ENCODE data around the gene TNFSF10. TPM values are rescaled to one million over a fixed set of nuclear protein-coding genes. Genes with fewer than 3 reads are reported as not detected.
"Not testable (repeated sequence)": the region's sequence is repeated elsewhere in the genome, so short reads cannot be mapped to it uniquely, and the experiment has no call there.

Gene TNFSF10
- polyA plus RNA-seq, 12 donors: 7.2 to 34.3 (median 10.8) TPM; not detected in 1

DNA sequence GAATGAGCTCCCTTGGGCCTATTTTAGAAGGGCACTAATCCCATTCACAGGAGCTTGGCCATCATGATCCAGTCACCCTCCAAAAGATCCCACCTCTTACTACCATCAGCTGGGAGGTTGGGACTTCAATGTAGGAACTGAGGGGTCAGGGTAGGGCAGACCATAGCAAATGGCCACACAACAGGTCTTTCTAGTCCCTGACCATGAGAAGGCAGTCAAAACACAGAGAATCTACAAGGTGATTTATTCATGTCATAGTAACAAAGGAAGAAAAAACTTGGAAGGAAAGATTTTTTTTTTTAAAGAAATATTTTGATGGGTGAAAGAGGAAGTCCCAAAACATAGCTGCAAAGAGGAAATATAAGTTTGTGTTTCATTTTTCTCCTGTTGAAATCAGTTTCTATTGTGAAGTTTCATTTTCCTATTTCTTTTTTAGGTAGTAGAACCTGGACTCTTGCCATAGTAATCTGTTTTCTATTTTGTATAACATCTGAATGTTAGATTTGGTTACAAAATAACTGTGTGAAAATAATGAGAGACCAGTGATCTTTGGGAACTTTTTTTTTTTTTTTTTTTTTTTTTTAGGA lies 23.5 kb upstream of the TNFSF10 start:
- no peak for DNase-seq

DNA sequence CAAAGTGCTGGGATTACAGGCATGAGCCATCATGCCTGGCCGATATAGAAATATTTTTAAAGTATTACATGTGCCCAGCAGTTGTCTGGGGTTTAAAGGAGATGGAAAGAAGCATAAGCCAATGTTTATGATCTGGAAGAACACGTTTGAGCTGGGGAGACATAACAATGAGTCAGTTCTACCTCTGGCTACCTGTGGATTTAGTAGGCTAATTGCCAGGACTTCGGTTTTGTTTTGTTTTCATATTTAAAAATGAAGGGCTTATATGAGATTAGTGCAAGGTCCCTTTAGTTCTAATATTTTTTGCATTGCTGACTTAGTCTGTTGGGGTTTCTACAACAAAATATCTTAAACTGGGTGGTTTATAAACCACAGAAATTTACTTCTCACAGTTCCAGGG lies 22.9 kb upstream of the TNFSF10 start:
- DNase-seq: no peak

DNA sequence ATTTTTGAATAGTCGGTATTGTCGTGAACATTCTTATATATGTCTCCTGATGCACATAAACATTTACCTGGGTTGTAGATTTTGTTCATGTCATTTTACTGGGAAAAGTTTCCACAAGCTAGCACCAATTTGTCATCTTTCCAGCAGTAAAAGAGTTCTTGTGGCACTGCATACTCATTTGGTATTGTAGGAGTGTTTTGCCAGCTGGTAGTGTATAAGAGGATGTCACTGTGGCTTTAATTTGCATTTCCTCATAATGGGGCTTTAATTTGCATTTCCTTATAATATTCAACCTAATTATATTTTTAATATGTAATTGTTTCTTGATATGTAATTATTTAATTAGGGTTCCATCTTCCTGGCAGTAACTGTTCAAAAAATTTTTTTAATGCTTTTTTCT lies 21.2 kb upstream of the TNFSF10 start:
- DNase-seq: no peak

DNA sequence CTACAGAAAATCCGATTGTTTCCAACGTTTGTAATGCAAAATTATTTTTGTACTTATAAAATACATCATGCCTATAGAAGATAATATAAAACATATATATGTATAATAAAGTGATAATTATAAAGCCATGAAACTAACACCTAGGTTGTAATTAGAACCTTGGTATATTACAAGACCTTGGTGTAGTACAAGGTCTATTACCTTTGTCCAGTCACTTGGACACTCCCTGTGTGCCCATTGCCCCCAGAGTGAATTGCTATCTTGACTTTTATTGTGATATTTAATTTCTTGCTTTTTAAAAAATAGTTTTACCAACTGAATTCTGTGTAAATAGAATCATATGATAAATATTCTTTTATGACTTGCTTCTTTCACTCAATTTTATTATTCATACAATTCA lies 20.7 kb upstream of the TNFSF10 start:
- DNase-seq: no peak

DNA sequence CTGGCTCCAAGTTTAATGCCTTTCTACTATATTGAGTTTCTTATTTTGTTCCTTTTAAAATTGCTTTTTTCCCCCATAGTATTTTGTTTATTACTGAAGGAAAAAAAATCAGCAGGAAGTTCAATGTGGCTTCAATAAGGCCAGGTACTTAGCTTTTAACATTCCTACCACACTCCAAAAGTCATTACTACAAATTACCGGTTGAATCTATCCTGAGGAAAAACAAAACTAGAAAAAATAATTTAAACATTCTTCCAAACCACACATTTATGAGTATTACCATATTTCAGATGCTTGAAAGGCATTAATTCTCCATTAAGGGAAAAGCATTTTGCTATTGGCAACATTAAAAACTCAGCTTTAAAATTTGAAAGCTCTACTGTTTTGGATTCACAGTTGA lies 20.2 kb upstream of the TNFSF10 start:
- DNase-seq: no peak

DNA sequence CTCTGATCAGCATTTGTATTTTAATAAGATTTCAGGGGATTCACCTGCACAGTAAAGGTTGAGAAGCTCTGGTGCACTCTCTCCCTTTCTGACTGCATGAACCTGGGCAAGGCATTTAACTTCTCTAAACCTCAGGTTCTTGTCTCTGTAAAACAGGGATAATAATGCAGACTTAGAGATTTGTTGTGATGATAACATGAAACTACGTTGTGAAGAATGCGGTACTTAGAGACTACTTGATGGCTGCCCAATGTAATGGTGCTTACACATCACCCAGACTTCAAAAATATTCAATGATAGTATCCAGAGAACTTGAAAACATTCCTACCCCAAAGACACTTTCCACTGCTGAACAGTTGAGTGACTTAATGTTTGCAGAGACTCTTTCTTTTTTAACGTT lies 19.8 kb upstream of the TNFSF10 start:
- DNase-seq: no peak

DNA sequence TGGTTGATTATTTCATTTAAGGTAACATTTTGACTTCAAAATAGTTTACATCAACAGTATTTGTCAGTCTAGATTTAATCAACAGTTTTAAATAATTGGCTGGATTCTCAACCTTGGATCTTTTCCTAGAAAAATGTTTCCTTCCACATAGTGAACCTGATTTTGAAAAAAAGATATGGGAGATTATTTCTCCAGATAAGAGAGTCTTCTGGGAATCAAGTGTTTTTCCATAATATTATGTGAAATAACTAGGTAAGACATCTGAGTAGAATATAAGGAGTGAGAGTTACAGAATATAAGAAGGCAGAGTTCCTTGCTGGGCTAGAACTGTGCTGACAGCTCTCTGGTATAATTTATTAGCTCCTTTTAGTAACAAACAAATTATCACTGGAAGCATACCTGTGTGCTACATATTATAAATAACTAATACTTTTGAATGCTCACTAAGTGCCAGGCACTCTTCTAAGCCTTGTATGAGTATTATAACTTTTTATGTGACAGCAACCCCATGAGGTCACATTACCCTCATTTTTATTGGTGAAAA lies 18.8 kb upstream of the TNFSF10 start:
- no peak for DNase-seq

DNA sequence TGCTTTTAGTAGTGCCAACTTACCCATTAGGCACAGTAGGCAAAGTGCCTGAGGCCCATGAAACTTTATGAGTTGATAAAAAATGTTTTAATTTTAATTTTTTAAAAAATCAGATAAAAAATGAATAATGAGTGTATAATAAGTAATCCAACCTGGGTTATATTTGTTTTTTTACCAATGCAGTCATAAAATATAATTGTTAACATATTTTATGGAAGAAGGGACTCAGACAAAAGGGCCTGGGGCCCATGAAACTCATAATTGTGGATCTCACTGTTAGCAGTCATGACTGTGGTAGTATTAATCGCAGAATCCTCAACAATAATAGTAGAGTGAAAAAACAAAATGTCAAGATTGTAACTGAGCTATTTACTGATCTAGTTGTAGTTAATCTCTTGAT lies 16.8 kb upstream of the TNFSF10 start:
- DNase-seq: no peak

DNA sequence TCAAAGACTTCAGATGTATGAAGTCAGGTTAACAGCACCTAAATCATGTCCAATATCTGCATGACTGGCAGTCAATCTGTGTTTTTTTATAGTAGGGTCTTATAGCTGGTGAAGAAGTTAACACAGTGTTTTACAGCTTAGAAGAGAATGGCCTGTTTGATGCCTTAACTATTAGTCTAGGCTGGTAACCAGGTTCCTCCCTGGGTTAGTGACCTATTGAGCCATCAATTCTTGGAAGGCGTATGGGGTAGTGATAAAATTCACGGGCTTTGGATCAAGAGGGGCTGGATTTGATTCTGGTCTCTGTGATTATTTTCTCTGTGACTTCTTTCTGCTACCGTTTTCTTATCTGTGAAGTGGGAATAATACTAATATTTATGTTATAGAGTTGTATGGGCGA lies 16.0 kb upstream of the TNFSF10 start:
- no peak for DNase-seq

DNA sequence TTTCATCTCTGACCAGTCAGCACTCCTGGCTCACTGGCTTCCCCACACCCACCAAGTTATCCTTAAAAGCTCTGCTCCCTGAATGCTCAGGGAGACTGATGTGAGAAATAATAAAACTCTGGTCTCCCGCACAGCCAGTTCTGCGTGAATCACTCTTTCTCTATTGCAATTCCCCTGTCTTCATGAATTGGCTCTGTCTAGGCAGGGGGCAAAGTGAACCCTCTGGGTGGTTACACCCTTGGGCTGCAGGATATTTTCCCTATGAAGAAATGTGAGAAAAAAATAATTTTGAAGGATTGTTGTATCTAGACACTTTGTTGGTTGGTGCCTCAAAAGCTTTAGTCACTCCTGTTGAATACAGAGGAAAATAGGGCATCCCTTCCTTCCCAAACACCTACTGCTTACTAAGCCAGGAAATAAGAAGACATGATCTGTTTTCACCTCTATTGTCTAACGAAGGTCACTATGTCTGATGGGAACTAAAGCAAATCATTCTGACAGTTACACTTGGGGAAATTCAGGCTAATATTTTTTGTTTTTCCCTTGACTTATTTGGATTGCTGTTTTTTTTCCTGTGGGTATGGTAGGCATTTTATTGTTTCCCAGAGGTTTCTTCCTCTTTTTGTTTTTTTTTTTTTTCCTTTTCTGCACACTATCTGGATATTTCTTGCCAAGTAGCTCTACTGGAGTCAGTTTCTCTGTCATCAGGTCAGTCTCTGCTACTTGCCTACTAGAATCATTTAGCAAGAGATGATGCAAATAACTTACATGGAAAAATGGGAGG lies 15.3 kb upstream of the TNFSF10 start:
- no peak for DNase-seq

DNA sequence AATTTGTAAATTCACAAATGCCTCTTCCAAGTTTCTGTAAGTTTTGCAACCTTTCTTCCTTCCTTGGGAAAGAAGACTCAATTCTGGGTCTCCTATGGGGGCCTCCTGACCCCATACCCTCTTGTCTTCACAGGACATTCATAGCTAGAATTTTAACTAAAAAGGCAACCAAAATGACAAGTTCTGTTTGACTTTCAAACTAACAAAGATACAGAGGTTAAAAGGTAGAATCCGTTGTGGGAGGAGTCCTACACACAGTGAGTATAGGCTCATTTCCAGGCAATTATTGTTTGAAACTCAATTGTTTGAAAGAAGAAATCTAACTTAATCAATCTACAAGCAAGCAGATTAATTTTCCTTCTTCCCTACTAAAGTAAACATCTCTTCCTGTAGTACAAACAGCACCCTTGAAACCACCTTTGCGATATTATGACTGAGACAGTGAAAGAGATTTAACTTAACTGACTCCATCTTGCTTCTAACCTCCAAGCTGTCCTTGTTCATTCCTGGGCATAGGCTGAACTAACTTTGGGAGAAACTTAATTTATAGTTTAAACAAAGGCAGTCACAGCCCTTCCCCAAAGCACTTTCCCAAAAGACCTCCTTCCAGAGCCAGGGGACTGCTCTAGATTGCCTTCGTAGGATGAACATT lies 14.4 kb upstream of the TNFSF10 start:
- DNase-seq: no peak

DNA sequence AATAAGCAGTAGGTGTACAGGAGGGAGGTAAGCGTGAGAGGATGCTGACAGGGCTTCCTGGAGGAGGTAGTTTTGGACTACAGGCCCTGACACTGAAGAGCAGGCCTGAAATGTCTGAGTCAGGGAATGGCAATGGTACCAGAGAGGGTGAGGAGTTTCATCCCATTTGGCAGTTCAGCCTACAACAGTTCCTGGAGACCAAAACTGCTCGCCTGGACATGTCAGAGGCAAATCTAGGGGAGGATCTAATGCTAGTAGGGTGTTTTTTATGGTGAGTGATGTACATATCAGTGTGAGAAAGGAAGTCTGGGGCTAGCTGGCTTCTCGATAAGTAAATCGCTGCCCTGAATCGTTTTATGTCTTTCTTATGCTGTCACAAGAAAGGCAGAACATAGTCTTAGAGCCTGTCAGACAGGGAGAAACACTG lies 13.8 kb upstream of the TNFSF10 start:
- no peak for DNase-seq

DNA sequence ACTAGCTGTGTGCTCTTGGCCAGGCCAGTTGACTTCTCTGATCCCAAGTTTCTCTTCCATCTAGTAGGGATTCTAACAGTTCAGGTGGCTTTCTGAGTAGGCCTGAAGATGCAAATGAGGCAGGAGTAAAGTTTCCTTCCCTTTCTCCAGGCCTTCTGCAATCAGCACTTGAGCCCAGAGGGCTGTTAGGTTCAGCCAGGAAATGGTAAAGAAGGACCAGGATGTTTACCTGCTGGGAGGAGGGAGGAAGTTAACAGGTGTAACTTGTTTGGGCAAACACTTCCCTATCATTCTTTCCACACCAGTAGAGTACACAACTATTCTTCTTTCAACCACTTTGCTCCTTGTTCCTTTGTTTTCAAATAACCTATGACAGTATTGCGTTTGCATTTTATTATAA lies 13.3 kb upstream of the TNFSF10 start:
- DNase-seq: no peak

DNA sequence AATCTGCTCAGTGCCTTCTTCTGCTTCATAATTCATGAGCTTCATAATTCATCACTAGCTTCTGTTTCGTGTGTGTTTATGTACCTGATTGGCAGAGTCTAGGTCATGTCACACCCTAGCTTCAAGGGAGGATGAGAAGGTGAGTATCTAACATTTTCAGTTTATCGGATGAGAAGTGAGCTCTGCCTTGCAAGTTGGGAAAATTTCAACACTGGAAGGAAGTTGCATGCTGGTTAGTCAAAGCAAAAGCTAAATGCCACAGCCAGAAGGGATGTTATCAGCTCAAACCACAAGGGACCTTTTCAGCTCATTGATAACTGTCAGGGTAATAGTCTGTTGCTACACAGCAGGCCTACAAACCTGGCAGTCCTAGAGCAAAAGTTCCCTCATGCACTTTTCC lies 7.3 kb upstream of the TNFSF10 start:
- no peak for DNase-seq

DNA sequence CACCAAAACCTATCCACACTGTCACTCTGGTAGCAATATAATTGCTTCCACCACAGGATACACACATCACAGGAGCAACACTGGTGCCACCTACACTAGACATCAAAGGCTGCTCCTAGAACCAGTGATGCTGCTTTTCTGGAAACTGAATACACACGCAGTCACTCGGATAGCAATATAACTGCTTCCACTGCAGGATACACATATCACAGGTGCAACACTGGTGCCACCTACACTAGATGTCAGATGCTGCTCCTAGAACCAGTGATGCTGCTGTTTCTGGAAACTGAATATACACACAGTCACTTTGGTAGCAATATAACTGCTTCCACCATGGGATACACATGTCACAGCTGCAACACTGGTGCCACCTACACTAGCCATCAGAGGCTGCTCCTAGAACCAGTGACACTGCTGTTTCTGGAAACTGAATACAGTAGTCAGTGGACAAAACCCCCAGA lies 6.9 kb upstream of the TNFSF10 start:
- DNase-seq: no peak

DNA sequence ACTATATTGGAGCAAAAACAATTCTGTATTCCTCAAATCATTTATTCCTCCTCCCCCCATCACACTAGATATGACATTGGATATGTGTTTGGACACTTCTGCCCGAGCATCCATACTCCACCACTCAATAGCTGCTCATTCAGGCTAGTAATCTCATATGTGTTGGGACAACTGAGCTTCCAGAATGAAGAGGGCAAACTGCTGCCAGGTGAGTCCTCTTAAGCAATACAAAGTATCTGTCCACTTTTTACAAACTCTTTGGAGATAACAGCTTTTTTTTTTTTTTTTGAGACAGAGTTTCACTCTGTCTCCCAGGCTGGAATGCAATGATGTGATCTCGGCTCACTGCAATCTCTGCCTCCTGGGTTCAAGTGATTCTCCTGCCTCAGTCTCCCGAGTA lies 5.4 kb upstream of the TNFSF10 start:
- no peak for DNase-seq

DNA sequence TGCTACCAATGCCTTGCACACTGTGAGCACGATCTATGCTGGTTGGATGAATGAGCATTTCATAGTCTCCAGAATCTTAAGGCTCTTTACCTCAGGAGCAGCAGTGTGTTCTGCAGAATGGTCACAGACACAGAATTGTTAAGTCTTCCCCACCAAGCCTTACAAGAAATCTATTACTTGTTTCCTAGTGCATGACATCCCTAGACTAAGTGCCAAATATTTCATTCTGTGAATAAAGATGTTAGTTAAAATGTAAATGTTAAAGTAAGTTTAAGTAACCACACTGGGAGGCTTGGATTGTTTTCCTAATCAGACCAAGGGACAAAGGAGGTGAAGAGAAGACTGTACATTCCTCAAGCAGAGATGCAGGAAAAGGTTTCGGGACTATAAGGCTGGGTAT lies 4.1 kb upstream of the TNFSF10 start:
- no peak for DNase-seq

DNA sequence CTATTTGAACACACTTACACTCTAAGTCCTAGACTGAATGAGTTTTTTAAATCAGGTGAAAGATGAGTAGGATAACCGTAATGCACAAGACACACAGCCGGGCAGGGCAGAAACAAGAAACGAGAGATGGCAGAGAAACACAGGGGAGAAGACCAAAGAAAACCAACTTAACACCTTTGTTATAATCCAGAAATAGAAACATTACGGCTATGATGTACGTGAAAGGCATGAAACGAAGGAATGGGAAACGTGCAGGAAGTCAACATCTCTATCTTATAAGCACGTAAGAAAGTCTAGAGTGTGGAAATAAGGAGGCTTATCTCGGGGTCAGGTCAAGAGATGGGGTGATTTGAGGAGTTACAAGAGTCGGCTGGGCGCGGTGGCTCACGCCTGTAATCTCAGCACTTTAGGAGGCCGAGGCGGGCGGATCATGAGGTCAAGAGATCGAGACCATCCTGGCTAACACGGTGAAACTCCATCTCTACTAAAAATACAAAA lies 1.9 kb upstream of the TNFSF10 start:
- DNase-seq: no peak

DNA sequence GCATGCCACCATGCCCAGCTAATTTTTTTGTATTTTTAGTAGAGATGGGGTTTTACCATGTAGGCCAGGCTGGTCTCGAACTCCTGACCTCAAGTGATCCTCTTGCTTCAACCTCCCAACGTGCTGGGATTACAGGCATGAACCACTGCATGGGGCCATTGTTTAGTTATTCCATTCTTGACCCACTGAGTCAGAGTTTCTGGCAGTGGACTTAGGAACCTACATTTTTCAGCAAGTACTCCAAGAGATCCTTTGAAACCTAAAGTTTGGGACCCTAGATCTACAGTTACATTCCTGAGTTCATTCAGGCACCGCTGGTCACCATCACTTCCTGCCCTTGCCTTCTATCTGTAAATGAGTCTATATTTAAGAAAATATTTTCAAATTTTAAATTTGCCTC lies 1.4 kb upstream of the TNFSF10 start:
- DNase-seq: no peak

DNA sequence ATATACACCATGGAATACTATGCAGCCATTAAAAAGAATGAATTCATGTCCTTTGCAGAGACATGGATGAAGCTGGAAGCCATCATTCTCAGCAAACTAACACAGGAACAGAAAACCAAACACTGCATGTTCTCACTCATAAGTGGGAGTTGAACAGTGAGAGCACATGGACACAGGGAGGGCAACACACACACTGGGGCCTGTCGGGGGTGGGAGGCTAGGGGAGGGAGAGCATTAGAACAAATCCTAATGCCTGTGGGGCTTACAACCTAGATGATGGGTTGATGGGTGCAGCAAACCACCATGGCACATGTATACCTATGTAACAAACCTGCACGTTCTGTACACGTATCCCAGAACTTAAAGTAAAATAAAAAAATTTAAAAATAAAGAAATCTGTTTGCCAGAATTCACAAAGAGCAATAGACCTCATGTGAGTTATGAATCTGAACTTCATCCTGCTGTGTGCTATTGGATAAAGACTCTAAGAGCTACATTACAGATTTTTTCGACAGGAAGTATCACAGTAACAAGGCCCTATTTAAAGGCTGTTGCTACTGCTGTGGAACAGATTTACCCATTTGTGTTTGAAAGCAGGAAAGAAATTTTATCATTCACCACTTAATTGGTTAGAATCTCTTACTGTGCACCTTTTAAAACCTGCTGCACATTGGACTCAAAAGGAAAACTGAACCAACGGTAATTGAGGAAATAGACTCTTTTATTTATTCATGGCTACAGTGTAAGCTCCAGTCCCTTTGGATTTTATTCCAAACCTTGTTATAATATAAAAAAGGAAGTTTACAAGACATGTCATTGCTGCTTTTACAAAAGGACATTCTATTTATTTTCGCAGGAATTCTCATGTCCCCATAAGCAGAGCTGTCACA lies 1.1 kb downstream of the TNFSF10 start:
- not testable (repeated sequence) for DNase-seq

DNA sequence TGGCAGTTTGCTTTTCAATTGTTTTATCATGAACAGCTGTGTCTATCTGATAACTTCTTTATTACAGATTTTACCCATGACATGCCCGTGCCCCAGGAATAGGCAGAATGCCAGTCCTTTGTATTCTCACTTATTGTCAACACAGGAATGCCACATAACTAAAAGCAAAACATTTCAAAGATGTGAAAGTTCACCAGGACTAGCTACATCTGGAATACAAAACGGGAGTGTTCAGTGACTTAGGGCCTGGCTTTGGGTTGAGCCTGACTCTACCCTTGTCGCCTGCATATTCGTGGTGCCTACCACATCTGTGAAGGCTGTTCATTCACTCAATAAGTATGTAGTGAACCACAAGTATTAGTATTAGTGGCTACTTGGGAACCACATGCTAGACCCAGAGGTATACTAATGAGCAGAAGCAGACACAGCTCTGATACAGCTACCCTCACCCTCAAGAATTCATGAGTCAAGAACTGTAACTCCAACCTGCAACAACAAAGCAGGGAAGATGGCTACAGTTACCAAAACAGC lies 2.9 kb downstream of the TNFSF10 start:
- DNase-seq: no peak

All from muscle of arm (tissue), 12 donors.